SK-N-SH treated with all-trans-retinoic acid at 6 μM for 48 hours (cell line): Measurements from ENCODE around the gene NPR3.

Experiments used
- ARNTL ChIP-seq: fragments of 450-650 bp; formaldehyde crosslinking; IDR thresholded peaks from 2 replicates; pipeline ENCODE4 v1.5.0; 2020; ENCODE audit warnings: low read depth, mild to moderate bottlenecking, moderate library complexity, borderline replicate concordance
- BACH2 ChIP-seq: fragments of 250-450 bp; sonication (Bioruptor Pico); IDR thresholded peaks from 2 replicates; pipeline ENCODE4 v1.9.0; 2021; ENCODE audit warnings: mild to moderate bottlenecking, borderline replicate concordance
- CSDC2 ChIP-seq: fragments of 250-450 bp; sonication (Bioruptor Pico); IDR thresholded peaks from 2 replicates; pipeline ENCODE4 v1.5.0; 2020; ENCODE audit warnings: mild to moderate bottlenecking, moderate library complexity
- OSR1 ChIP-seq: fragments of 250-450 bp; sonication (Bioruptor Pico); IDR thresholded peaks from 2 replicates; pipeline ENCODE4 v1.8.0; 2022; ENCODE audit warnings: moderate library complexity, mild to moderate bottlenecking, inconsistent platforms
- PATZ1 ChIP-seq: fragments of 250-450 bp; sonication (Bioruptor Pico); IDR thresholded peaks from 2 replicates; pipeline ENCODE4 v1.8.0; 2020; ENCODE audit warnings: mild to moderate bottlenecking, moderate library complexity, borderline replicate concordance
- PPARA ChIP-seq: fragments of 250-450 bp; sonication (Bioruptor Pico); IDR thresholded peaks from 2 replicates; pipeline ENCODE4 v1.5.0; 2020; ENCODE audit warnings: mild to moderate bottlenecking, borderline replicate concordance
- RARB ChIP-seq: fragments of 250-450 bp; sonication (Bioruptor Pico); IDR thresholded peaks from 2 replicates; pipeline ENCODE4 v1.8.0; 2021; ENCODE audit warnings: mild to moderate bottlenecking, moderate library complexity
- TSHZ2 ChIP-seq: fragments of 250-450 bp; sonication (Bioruptor Pico); IDR thresholded peaks from 2 replicates; pipeline ENCODE4 v1.5.0; 2020; ENCODE audit warnings: mild to moderate bottlenecking, moderate library complexity
- ZFP3 ChIP-seq: fragments of 250-450 bp; sonication (Bioruptor Pico); IDR thresholded peaks from 2 replicates; pipeline ENCODE4 v1.5.0; 2020; ENCODE audit warnings: mild to moderate bottlenecking, moderate library complexity
- ZFP30 ChIP-seq: fragments of 450-650 bp; formaldehyde crosslinking; IDR thresholded peaks from 2 replicates; pipeline ENCODE4 v1.5.0; 2022; ENCODE audit warnings: mild to moderate bottlenecking, moderate library complexity
- ZNF565 ChIP-seq: fragments of 450-650 bp; formaldehyde crosslinking; conservative IDR thresholded peaks from 2 replicates; pipeline ENCODE4 v1.5.0; 2020; ENCODE audit warnings: low read depth, mild to moderate bottlenecking, moderate library complexity
- ZNF70 ChIP-seq: fragments of 450-650 bp; formaldehyde crosslinking; IDR thresholded peaks from 2 replicates; pipeline ENCODE4 v1.5.0; 2020; ENCODE audit warnings: mild to moderate bottlenecking, moderate library complexity
- ZNF8 ChIP-seq: fragments of 450-650 bp; formaldehyde crosslinking; IDR thresholded peaks from 2 replicates; pipeline ENCODE4 v1.5.0; 2020; ENCODE audit warnings: mild to moderate bottlenecking, moderate library complexity
- TF ChIP-seq, protein P1 (sequence below): fragments of 250-450 bp; sonication (Bioruptor Pico); IDR thresholded peaks from 2 replicates; pipeline ENCODE4 v1.5.1; 2020; ENCODE audit warnings: low read depth, mild to moderate bottlenecking, moderate library complexity

DNA sequence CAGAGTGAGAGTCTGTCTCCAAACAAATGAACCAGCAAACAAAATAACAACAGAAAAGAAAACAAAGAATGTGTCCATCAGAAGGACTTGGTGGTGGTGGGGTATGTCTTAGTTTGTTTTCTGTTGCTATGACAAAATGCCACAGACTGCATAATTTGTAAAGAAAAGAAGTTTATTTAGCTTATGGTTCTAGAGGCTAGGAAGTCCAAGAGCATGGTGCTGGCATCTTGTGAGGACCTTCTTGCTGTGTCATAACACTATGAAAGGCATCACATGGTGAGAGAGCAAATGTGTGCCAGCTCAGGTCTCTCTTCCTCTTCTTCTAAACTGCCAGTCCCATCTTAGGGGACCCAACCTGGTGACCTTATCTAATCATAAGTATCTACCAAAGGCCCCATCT is 10.5 kb downstream of the NPR3 start:
- TF ChIP-seq PPARA (CRISPR knock-in tag) (no peak), OSR1 (CRISPR knock-in tag) (no peak), BACH2 (CRISPR knock-in tag) (no peak), CSDC2 (CRISPR knock-in tag) (no peak), ZNF8 (no peak), ZFP3 (CRISPR knock-in tag) (no peak), ZNF70 (CRISPR knock-in tag) (no peak), PATZ1 (no peak), ARNTL (CRISPR knock-in tag) (no peak), ZFP30 (CRISPR knock-in tag) (no peak), ZNF565 (no peak), TSHZ2 (CRISPR knock-in tag) (no peak), RARB (CRISPR knock-in tag) (no peak)
- TF ChIP-seq, protein P1, sequence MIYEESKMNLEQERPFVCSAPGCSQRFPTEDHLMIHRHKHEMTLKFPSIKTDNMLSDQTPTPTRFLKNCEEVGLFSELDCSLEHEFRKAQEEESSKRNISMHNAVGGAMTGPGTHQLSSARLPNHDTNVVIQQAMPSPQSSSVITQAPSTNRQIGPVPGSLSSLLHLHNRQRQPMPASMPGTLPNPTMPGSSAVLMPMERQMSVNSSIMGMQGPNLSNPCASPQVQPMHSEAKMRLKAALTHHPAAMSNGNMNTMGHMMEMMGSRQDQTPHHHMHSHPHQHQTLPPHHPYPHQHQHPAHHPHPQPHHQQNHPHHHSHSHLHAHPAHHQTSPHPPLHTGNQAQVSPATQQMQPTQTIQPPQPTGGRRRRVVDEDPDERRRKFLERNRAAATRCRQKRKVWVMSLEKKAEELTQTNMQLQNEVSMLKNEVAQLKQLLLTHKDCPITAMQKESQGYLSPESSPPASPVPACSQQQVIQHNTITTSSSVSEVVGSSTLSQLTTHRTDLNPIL (CRISPR knock-in tag) = no peak
